Smooth muscle cell (in vitro differentiated cells): Measurements from ENCODE around the gene TIMM17B. TPM values are rescaled to one million over a fixed set of nuclear protein-coding genes. Genes with fewer than 3 reads are reported as not detected.

ENCODE experiments used
- DNase-seq: peaks from one replicate; lab custom pipeline; 2025; ENCODE audit not compliant: unreplicated experiment; lab: John Stamatoyannopoulos, UW
- H2AFZ ChIP-seq: fragments of 200-600 bp; sonication (generic); 2 replicates; pipeline ENCODE4 v1.6.0; 2016; ENCODE audit warnings: antibody characterized with exemption, low read depth, mild to moderate bottlenecking
- H3F3A ChIP-seq: fragments of 200-600 bp; sonication (generic); 2 replicates; pipeline ENCODE4 v1.6.0; 2017; ENCODE audit warnings: antibody characterized with exemption, low read depth
- H3K27ac ChIP-seq: fragments of 200-600 bp; sonication (generic); 2 replicates; pipeline ENCODE4 v1.5.1; 2016; ENCODE audit warnings: low read depth, mild to moderate bottlenecking
- H3K27me3 ChIP-seq: fragments of 200-600 bp; sonication (generic); 2 replicates; pipeline ENCODE4 v1.6.1; 2016; ENCODE audit warnings: low read depth, mild to moderate bottlenecking
- H3K36me3 ChIP-seq: fragments of 200-600 bp; sonication (generic); 2 replicates; pipeline ENCODE4 v1.5.1; 2016; ENCODE audit warnings: low read depth
- H3K4me1 ChIP-seq: fragments of 200-600 bp; sonication (generic); 2 replicates; pipeline ENCODE4 v1.5.1; 2016; ENCODE audit warnings: low read depth
- H3K4me2 ChIP-seq: fragments of 200-600 bp; sonication (generic); 2 replicates; pipeline ENCODE4 v1.6.0; 2016; ENCODE audit warnings: mild to moderate bottlenecking
- H3K4me3 ChIP-seq: fragments of 200-600 bp; sonication (generic); 2 replicates; pipeline ENCODE4 v1.5.1; 2016; ENCODE audit warnings: mild to moderate bottlenecking
- H3K79me2 ChIP-seq: fragments of 200-600 bp; sonication (generic); 2 replicates; pipeline ENCODE4 v1.6.0; 2016; ENCODE audit warnings: low read depth, mild to moderate bottlenecking
- H3K9ac ChIP-seq: fragments of 200-600 bp; sonication (generic); 2 replicates; pipeline ENCODE4 v1.6.0; 2016; ENCODE audit warnings: low read depth
- H3K9me3 ChIP-seq: fragments of 200-600 bp; sonication (generic); replicated peaks from 2 replicates; pipeline ENCODE4 v1.5.1; 2016; ENCODE audit warnings: low read depth
- H4K20me1 ChIP-seq: fragments of 200-600 bp; sonication (generic); 2 replicates; pipeline ENCODE4 v1.6.0; 2016; ENCODE audit warnings: low read depth
- CTCF ChIP-seq: fragments of 200-600 bp; sonication (generic); IDR thresholded peaks from 2 replicates; pipeline ENCODE4 v1.5.1; 2017; ENCODE audit warnings: borderline replicate concordance, mild to moderate bottlenecking, antibody characterized with exemption; ENCODE audit not compliant: insufficient read depth, poor library complexity, severe bottlenecking
- WGBS: methylation state at CpG from one replicate; pipeline ENCODE4 v1.1.7; 2016; ENCODE audit warnings: low lambda C conversion rate; 5-methylcytosine and 5-hydroxymethylcytosine counted together
- polyA plus RNA-seq: library from polyadenylated mRNA; unstranded; fragments of >200 nt; fragmentation: Nextera tagmentation; extraction: Ambion mirVana; gene quantifications from 2 replicates; pipeline ENCODE4 v1.2.1, GENCODE V29; 2016
- total RNA-seq: library from RNA; depleted of rRNA; stranded (reverse); fragments of >200 nt; gene quantifications from 2 replicates; pipeline ENCODE4 v1.2.3, GENCODE V29; 2014

Gene TIMM17B
- total and polyA plus RNA-seq, 2 experiments from 2014 or later, result 78.8 to 141 TPM

- Histone ChIP-seq H3K4me2 (no peak overlapping the region), H3K4me3 (no peak overlapping the region), H3K36me3 (no peaks in the 10 kb centered on the region), H3K9me3 (no peaks in the 10 kb centered on the region), H3K27me3 (no peaks in the 10 kb centered on the region), H3K4me1 (no peaks in the 10 kb centered on the region), H2AFZ (no peak overlapping the region), H3F3A (no peaks in the 10 kb centered on the region), H3K9ac (no peak overlapping the region), H3K79me2 (peaks cover 30% of the 10 kb centered on the region), H4K20me1 (peaks cover 86% of the 10 kb centered on the region), H3K27ac (no peak overlapping the region)
- no peak for TF ChIP-seq CTCF
- WGBS, result 78% methylated on average over 2 of the region's 2 CpGs
- no peak for DNase-seq
Measured at GRCh38 chrX:48940404-48940955, 42.9 kb upstream of the TIMM17B start.

GRCh38 chrX:48939524-48940228 is 42.1 kb upstream of the TIMM17B start:
- Histone ChIP-seq H3K4me2 (no peak overlapping the region), H4K20me1 (peaks cover 78% of the 10 kb centered on the region), H3K27me3 (no peaks in the 10 kb centered on the region), H3K4me3 (no peak overlapping the region), H3K9me3 (no peaks in the 10 kb centered on the region), H3K4me1 (no peaks in the 10 kb centered on the region), H3K9ac (no peak overlapping the region), H3K79me2 (peaks cover 25% of the 10 kb centered on the region), H3F3A (no peaks in the 10 kb centered on the region), H2AFZ (no peak overlapping the region), H3K36me3 (no peaks in the 10 kb centered on the region), H3K27ac (no peak overlapping the region)
- WGBS, result 75% methylated on average over 3 of the region's 3 CpGs
- TF ChIP-seq CTCF, result no peak
- DNase-seq, result no peak

GRCh38 chrX:48938721-48939425 is 41.3 kb upstream of the TIMM17B start:
- H4K20me1 ChIP-seq, result peaks cover 70% of the 10 kb centered on the region

More at GRCh38 chrX:48938721-48939425, 41.3 kb upstream of the TIMM17B start:
- H3K9ac ChIP-seq, result no peak overlapping the region
- no peaks in the 10 kb centered on the region for H3K4me1 ChIP-seq
- peaks cover 20% of the 10 kb centered on the region for H3K79me2 ChIP-seq
- no peaks in the 10 kb centered on the region for H3K9me3 ChIP-seq
- no peak overlapping the region for H3K27ac ChIP-seq
- H3F3A ChIP-seq, result no peaks in the 10 kb centered on the region
- TF ChIP-seq CTCF, result no peak
- no peak overlapping the region for H3K4me3 ChIP-seq
- H2AFZ ChIP-seq, result no peak overlapping the region
- no peak overlapping the region for H3K4me2 ChIP-seq
- H3K36me3 ChIP-seq, result no peaks in the 10 kb centered on the region
- 93% methylated on average over 1 of the region's 1 CpG for WGBS
- no peaks in the 10 kb centered on the region for H3K27me3 ChIP-seq
- DNase-seq, result no peak
